Posterior cingulate gyrus (tissue), 11 donors: ENCODE results near the gene TNKS1BP1.

Source experiments
- DNase-seq, 10 donors: peaks; one replicate each; pipeline versions ENCODE4 v3.0.0 to v3.0.0-alpha.2; 2020 to 2021; ENCODE audit warnings: mixed read lengths in 3 of 10
- intact Hi-C: fragments of 100-400 bp; cut with DNase I; formaldehyde crosslinking; loops from one replicate; pipeline ENCODE4 v1.15.1; 2023

TNKS1BP1 gene

DNA sequence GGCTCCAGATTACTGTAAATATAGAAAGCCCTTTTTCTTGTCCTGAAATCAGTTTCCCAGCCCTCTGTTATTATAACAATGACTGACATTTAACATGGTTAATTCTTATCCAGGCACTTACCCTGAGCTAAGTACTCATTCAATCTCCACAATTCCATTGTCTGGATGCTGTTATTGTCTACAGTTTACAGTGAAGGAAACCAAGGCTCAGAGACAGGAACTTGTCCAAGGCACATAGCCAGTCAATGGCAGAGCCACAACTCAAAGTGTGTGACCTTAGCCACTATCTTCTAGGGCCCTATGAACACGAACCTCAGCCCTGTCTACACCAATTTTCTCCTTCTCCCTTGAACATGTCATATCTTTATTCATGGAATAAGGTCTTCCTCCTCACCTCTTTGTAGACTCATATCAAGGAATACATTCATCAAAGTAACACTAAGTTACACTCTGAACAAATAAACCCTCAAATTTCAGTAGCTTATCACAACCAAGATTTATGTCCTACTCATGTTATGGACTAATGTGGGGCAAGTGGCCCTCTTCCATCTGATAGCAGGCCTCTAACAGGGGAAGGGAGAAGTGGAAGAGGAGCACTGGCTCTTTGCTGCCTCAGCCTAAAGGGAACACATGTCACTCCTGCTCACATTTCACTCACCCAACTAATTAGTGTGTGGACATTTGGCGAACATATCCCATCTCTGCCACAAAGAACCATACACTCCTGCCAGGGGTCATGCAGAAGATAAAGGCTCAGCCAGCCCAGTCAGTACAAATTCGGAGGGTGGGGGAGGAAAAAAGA lies 48.4 kb downstream of the TNKS1BP1 start:
- no peak for DNase-seq
- intact Hi-C loops, result no loop called here

DNA sequence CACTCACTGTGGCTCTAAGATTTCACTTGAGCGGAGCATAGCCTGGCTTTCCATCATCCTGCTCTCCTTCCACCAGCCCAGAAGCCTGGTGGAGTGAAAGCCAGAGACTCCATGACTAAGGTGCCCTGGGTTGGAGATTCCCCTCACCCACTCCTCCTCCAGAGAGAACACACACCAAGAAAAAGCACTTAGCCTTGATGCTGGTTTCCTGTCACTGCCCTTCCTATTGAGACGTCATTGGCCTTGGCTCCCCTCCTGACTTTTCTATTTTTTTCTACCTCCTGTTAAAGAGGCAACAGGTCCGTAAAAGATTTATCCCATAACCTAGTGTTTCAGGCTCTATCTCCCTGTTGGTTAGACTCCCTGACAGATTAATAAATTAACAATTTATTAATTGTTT lies 49.2 kb downstream of the TNKS1BP1 start:
- DNase-seq, result no peak
- intact Hi-C loops, result no loop called here

DNA sequence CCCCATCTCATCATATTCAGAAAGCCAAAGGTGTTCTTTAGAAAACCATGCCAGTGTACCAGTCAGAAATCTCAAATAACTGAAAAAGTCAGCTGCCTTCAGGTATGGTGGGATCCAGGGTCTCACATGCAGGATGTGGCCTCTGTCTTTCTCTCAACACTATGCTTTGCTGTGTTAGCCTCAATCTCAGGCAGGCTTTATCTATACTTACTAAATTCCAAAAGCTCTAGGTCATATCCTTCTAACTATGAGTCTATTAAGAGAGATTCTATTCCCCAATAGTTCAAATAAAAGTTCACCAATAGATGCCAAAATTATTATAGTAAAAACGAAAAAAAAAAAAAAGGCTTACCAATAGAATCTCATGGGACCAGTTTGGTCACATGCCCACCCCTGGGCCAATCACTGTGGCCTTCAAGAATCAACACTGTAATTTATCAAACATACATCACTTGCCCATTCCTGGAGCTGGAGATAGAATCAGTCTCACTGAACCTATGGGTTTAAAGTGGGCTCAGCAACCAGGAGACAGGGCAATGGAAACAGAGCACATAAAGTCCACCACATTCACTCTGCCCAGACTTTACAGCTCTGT lies 49.8 kb downstream of the TNKS1BP1 start:
- intact Hi-C loops, result no loop called here
- no peak for DNase-seq

DNA sequence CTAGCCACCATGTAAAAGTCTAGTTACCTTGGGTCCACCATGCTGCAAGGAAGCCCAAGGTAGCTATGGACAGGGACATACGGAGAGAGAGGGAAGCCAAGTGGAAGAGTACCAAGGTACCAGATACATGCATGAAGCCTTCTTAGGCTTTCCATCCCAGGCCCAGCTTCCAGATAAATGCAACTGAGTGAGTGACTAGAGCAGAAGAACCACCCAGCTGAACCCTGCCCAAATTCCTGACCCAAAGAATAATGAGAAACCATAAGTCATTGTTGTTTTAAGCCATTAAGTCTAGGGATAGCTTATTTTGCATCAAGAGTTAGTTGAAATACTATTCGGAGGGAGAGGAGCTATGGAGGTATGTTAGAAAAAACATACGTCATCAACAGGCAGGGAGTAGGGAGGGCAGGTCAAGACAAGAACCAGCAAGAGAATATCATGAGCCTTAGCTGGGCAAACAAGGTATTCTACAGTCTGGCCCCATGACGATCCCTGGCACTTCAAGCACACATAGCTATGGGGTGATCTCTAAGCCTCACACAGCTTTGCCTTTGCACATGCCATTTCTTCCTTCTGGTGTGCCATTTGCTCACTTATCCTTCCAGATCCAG lies 51.2 kb downstream of the TNKS1BP1 start:
- intact Hi-C loops, result no loop called here
- DNase-seq, result no peak

DNA sequence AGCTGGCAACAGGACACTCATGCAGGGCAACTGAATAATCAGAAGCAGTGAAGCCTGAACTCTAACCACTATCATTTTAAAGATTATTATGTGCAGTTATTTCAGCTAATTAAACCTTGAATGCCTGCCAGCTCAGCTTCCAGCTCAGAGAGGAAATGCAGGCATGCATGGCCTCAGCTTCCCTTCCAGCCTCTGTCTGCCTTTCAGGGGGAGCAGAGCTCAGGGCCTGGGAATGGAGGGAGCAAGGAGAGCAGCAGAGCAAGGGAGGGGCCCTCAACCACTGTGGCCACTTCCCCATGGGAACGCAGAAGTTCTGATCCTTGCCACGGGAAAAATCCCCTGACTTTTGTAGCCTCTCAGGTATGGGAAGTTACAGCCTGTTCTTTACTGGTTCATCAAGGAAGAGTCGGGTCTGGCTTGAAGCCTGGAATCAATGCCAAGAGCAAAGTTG lies 55.2 kb downstream of the TNKS1BP1 start:
- DNase-seq, result no peak
- intact Hi-C loops, result no loop called here

DNA sequence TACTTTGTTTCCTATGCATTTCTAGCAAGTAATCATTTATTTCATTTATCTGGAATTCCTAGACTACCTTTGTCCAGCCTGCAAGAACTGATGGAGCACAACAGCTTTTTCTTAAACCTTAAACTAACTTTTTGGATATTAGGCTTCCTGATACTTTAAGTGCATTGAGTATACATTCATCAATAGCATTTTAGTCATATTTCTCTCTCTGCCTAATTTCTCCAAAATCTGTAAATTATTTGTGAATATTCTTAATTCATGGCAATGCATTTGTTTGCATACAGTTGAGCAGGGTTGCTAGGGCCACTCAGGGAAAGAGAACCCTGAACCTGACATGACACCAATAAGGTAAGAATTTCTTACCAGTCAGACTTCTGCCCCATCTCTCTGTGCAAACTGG lies 58.6 kb downstream of the TNKS1BP1 start:
- no peak for DNase-seq
- intact Hi-C loops, result no loop called here

DNA sequence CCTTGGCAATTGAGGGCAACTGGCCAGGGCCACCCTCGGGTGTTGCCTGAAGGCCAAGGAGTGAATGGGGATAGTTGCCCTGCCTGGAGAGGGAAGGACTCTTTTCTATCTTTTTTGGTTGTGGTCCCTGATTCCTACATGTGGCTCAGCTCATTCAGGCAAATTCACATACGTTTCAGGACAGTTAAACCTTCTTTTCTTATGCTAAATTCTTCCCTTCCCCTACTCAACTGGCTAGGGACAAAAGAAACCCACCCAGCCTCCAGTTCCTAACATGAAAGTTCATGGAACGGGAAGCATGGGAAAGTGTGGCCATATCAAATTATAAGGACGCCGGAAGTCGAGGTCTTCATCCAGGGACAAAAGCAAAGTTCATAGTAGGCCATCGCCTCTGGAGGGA lies 61.4 kb downstream of the TNKS1BP1 start:
- DNase-seq, result no peak
- intact Hi-C loops, result no loop called here

DNA sequence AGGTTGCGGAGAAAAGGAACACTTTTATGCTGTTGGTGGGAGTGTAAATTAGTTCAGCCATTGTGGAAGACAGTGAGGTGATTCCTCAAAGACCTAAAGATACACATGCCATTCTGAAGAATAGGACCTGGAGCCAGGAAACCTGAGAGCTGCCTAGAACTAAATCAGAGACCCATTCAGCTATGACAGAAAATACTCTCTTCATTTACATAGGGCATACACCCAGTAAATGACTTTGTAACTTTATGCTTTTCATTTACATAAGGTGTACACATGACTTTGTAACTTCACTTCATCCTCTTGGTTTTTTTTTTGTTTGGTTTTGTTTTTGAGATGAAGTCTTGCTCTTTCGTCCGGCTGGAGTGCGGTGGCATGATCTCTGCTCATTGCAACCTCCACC lies 62.6 kb downstream of the TNKS1BP1 start:
- no peak for DNase-seq
- intact Hi-C loops, result no loop called here

DNA sequence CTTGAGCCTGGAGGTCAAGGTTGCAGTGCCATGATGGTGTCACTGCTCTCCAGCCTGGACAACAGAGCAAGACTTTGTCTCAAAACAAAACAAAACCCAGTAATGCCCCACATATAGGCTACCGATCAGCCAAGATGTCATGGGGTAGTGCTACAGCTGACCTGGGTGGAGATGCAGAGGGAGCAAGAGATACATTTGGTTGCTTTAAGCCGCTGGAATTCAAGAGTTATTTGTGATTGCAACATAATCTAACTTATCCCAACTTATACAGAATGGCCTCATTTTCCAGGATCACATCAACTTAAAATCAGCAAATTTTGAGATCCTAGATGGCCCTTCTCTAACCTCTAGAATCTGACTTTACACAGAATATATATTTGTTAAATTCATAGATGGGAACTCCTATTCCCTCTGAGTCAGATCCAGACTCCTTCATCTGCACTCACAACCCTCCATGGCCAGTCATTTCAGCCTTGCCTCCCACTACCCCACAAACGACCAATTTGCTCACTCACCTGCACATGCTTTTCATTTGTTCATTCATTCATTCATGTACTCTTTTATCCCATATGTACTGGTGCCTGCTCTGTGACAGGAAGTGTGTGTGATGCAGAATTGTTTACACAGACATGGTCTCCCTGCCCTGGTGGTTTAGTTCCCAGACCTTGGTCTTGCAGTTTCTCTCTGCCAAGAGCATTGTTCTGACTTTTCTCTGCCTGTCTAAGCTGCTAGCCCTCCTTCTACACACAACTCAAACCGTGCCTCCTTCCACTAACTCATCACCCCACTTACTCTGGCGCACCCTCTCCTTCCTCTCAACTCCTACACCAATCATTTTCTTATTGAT lies 63.6 kb downstream of the TNKS1BP1 start:
- no peak for DNase-seq
- intact Hi-C loops, result no loop called here

DNA sequence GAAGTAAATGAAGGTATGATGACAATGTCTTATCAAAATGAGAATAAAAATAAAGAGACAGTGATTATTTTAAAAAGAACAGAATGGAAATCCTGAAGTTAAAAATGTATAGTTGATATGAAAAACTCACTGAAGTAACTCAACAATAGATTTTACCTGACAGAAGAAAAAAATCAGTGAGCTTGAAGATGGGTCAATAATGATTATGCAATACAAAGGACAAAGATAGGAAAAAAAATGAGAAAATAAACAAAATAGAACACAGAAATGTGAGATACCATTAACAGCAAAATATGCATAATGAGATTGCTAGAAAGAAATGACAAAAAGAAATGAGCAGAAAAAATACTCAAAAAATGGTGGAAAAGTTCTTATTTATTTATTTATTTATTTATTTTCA lies 68.6 kb downstream of the TNKS1BP1 start:
- DNase-seq, result no peak
- intact Hi-C loops, result no loop called here

DNA sequence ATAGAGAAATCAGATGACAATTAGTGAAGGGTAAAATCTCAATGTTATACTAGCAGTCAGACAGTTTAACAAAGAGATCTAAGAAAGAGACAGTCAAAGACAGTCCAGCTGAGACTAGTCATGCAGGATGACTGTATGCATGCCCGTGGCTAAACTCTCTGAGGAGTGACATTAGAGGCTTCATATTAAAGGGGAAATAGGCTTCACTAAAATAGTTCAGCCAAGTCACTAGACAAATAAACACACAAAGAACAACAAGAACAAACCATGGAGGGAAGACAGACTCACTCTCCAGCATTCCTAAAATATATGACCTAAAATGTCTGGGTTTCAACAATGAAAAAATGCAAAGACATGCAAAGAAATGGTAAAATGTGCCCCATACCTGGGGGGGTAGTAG lies 69.1 kb downstream of the TNKS1BP1 start:
- intact Hi-C loops, result no loop called here
- DNase-seq, result no peak

DNA sequence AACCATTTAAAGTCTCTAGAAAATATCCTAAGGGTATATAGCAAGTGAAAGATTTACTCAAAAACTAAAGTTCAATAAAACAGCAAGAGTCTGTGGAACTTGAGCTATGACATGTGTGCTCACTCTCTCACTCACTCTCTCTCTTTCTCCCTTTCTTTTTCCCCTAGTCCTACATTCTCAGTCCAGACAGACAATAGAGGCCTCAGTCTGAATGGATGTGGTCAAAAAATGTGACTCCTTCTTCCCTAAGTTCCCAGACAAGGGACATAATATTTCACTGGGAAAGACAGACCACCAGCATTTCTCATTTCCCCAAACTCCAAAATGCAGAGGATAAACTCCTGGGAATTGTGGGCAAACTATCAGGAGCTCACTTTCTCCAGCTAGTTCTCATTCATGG lies 70.1 kb downstream of the TNKS1BP1 start:
- intact Hi-C loops, result no loop called here
- no peak for DNase-seq

DNA sequence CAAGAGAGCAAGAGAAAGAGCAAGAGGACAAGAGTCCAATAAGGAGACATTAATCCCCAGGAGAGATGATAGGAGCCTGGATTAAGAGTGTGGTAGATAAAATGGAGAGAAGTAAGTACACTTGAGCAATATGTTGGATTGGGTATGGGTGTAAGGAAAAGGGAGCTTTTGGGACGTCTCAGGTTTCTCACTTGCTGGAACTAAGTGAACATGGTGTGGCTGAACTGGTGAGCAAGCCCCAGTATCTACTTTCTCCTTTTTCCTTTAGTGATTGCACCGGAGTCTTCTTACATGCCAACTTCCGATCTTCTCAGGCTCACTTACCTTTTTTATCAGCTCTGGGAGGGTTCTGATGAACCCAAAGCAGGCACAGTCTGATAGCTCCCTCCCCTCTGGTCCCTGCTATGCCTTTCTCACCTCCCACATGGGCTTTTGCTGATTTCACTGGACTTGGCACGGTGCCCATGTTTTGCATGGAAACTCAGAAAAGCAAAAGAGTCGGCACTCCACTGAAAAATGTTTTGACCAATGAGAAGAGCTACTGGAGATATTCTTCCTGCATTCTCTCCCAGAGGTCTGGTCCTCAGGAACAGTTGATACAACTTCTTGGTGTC lies 73.2 kb downstream of the TNKS1BP1 start:
- intact Hi-C loops, result no loop called here
- DNase-seq, result no peak

DNA sequence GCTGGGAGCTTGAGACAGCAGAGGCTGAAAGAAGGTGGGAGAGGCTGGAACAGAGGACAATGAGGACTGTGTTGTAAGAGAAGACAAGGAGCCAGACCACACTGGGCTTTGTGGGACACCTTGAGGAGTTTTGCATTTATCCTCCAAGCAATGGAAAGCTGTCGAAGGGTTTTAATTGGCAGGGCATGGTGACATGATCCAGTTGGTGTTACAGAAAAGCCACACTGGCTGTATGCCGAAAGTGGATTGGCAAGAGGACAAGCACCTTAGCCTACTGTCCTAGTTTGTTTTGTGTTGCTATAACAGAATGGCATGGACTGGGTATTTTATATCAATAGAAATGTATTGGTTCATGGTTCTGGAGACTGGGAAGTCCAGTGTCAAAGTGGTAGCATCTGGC lies 73.7 kb downstream of the TNKS1BP1 start:
- no peak for DNase-seq
- intact Hi-C loops, result no loop called here
